ENCODE data around the gene HDGFL3. TPM values are rescaled to one million over a fixed set of nuclear protein-coding genes. Genes with fewer than 3 reads are reported as not detected.

Gene HDGFL3
- total and polyA plus RNA-seq, 2 donors (not counting 1 experiment from before 2014, with no cell fraction given) = 43.1 to 59.1 TPM

DNA sequence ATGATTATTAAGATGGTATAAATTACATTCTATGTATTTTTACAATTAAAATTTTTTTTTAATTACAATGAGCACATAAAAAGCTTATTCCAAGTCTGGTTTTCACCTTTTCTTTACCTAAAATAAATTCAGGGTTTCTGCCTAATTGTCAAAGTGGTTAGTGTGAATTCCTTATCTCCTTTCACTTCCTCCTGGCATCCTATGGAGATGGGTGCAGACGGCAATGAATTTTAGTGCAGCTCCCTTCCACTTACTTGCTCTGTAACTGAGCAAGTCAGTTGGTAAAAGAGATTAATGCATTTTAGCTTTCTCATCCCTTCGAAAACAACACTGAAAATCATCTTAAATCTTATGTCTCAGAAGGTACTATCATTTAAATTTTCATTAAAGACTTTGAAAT is 13.1 kb downstream of the HDGFL3 start:
- H3K4me3 ChIP-seq (replicated peaks in 1 of 4; ENCODE audit: control extremely low read depth in 1 of 4, insufficient read depth in 1 of 4, low read depth in 3 of 4, low read length in 4 of 4) = no peak overlapping the region
- H4K20me1 ChIP-seq (ENCODE audit: control insufficient read depth, extremely low read depth, insufficient read depth, low read length) = no peaks in the 10 kb centered on the region
- no peak for DNase-seq (ENCODE audit: low read depth in 2 of 2)

GRCh38 chr15:83193721-83194120 is 13.9 kb downstream of the HDGFL3 start:
- no peak for DNase-seq (ENCODE audit: low read depth in 2 of 2)
- H3K4me3 ChIP-seq (replicated peaks in 1 of 4; ENCODE audit: control extremely low read depth in 1 of 4, insufficient read depth in 1 of 4, low read depth in 3 of 4, low read length in 4 of 4) = no peak overlapping the region
- H3K9ac ChIP-seq (ENCODE audit: insufficient read depth, low read length) = no peak overlapping the region
- H3K27me3 ChIP-seq (ENCODE audit: control insufficient read depth, insufficient read depth, low read length) = no peaks in the 10 kb centered on the region
- no peak overlapping the region for H2AFZ ChIP-seq (ENCODE audit: low read length)
- H4K20me1 ChIP-seq (ENCODE audit: control insufficient read depth, extremely low read depth, insufficient read depth, low read length) = no peaks in the 10 kb centered on the region
- H3K36me3 ChIP-seq (ENCODE audit: control insufficient read depth, insufficient read depth, low read length) = no peaks in the 10 kb centered on the region
- H3K79me2 ChIP-seq (ENCODE audit: control insufficient read depth, insufficient read depth, low read length) = peaks cover 41% of the 10 kb centered on the region
- no peak overlapping the region for H3K27ac ChIP-seq (ENCODE audit: insufficient read depth, low read length)
- H3K4me1 ChIP-seq (ENCODE audit: control insufficient read depth, extremely low read depth, insufficient read depth, low read length) = no peaks in the 10 kb centered on the region
- no peaks in the 10 kb centered on the region for H3K9me3 ChIP-seq (ENCODE audit: control insufficient read depth, insufficient read depth, low read depth, low read length)
- no peak overlapping the region for H3K4me2 ChIP-seq (ENCODE audit: extremely low read depth, insufficient read depth, low read length)
- no peak for TF ChIP-seq EZH2 (IDR thresholded peaks at IDR 0.05; ENCODE audit: low read length, missing control alignments)

More for the DNA sequence above, 13.1 kb downstream of the HDGFL3 start:
- H3K4me1 ChIP-seq (ENCODE audit: control insufficient read depth, extremely low read depth, insufficient read depth, low read length) = no peaks in the 10 kb centered on the region
- H3K27ac ChIP-seq (ENCODE audit: insufficient read depth, low read length) = no peak overlapping the region
- TF ChIP-seq CTCF (conservative IDR thresholded peaks at IDR 0.05 in 1 of 2, IDR thresholded peaks at IDR 0.05 in 1 of 2; ENCODE audit: low read depth in 1 of 2, low read length in 2 of 2) (no peak), EZH2 (IDR thresholded peaks at IDR 0.05; ENCODE audit: low read length, missing control alignments) (no peak)
- H3K9ac ChIP-seq (ENCODE audit: insufficient read depth, low read length) = no peak overlapping the region
- no peak overlapping the region for H3K4me2 ChIP-seq (ENCODE audit: extremely low read depth, insufficient read depth, low read length)
- H3K79me2 ChIP-seq (ENCODE audit: control insufficient read depth, insufficient read depth, low read length) = peaks cover 45% of the 10 kb centered on the region
- H2AFZ ChIP-seq (ENCODE audit: low read length) = no peak overlapping the region
- H3K36me3 ChIP-seq (ENCODE audit: control insufficient read depth, insufficient read depth, low read length) = no peaks in the 10 kb centered on the region
- no peaks in the 10 kb centered on the region for H3K9me3 ChIP-seq (ENCODE audit: control insufficient read depth, insufficient read depth, low read depth, low read length)
- H3K27me3 ChIP-seq (ENCODE audit: control insufficient read depth, insufficient read depth, low read length) = no peaks in the 10 kb centered on the region

DNA sequence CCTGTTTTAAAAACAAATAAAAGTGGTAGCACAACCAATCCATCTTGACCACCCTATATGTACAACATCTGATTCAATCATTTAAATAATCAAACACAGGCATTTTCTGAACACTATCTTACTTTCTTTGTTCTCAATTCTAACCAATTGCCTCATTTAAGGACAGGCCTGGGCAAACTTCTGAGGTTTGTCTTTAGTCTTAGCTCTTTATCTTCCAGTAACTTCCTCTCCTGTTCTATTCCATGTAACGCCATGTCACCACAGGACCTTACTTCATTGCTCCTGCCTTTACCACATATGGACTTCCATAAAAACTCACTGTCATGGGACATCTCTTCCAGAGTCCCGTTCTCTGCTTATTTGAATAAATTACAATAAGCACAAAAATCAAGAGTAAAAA is 14.9 kb downstream of the HDGFL3 start:
- Histone ChIP-seq H3K79me2 (ENCODE audit: control insufficient read depth, insufficient read depth, low read length) (peaks cover 35% of the 10 kb centered on the region), H3K9me3 (ENCODE audit: control insufficient read depth, insufficient read depth, low read depth, low read length) (no peaks in the 10 kb centered on the region), H3K4me3 (replicated peaks in 1 of 4; ENCODE audit: control extremely low read depth in 1 of 4, insufficient read depth in 1 of 4, low read depth in 3 of 4, low read length in 4 of 4) (no peak overlapping the region), H3K27ac (ENCODE audit: insufficient read depth, low read length) (no peak overlapping the region), H2AFZ (ENCODE audit: low read length) (no peak overlapping the region), H4K20me1 (ENCODE audit: control insufficient read depth, extremely low read depth, insufficient read depth, low read length) (no peaks in the 10 kb centered on the region), H3K4me1 (ENCODE audit: control insufficient read depth, extremely low read depth, insufficient read depth, low read length) (no peaks in the 10 kb centered on the region), H3K27me3 (ENCODE audit: control insufficient read depth, insufficient read depth, low read length) (no peaks in the 10 kb centered on the region), H3K4me2 (ENCODE audit: extremely low read depth, insufficient read depth, low read length) (no peak overlapping the region), H3K9ac (ENCODE audit: insufficient read depth, low read length) (no peak overlapping the region), H3K36me3 (ENCODE audit: control insufficient read depth, insufficient read depth, low read length) (no peaks in the 10 kb centered on the region)
- TF ChIP-seq CTCF (conservative IDR thresholded peaks at IDR 0.05 in 1 of 2, IDR thresholded peaks at IDR 0.05 in 1 of 2; ENCODE audit: low read depth in 1 of 2, low read length in 2 of 2) (no peak), EZH2 (IDR thresholded peaks at IDR 0.05; ENCODE audit: low read length, missing control alignments) (no peak)
- no peak for DNase-seq (ENCODE audit: low read depth in 2 of 2)

All from fibroblast of lung (primary cell).